H54 (cell line): ENCODE results near the gene SSBP3.

Source experiments
- DNase-seq: peaks from one replicate; pipeline ENCODE4 v3.0.0; 2011; ENCODE audit warnings: low spot score, mixed read lengths; ENCODE audit not compliant: insufficient read length
- FAIRE-seq: peaks from 3 replicates; lab custom pipeline; 2011; peaks lifted over from hg19 to GRCh38; lab: Jason Lieb, UNC
- POLR2A ChIP-seq: IDR thresholded peaks from 2 replicates; pipeline ENCODE4 v1.6.1; 2011; ENCODE audit warnings: low read depth, mild to moderate bottlenecking, low read length

The SSBP3 gene

DNA sequence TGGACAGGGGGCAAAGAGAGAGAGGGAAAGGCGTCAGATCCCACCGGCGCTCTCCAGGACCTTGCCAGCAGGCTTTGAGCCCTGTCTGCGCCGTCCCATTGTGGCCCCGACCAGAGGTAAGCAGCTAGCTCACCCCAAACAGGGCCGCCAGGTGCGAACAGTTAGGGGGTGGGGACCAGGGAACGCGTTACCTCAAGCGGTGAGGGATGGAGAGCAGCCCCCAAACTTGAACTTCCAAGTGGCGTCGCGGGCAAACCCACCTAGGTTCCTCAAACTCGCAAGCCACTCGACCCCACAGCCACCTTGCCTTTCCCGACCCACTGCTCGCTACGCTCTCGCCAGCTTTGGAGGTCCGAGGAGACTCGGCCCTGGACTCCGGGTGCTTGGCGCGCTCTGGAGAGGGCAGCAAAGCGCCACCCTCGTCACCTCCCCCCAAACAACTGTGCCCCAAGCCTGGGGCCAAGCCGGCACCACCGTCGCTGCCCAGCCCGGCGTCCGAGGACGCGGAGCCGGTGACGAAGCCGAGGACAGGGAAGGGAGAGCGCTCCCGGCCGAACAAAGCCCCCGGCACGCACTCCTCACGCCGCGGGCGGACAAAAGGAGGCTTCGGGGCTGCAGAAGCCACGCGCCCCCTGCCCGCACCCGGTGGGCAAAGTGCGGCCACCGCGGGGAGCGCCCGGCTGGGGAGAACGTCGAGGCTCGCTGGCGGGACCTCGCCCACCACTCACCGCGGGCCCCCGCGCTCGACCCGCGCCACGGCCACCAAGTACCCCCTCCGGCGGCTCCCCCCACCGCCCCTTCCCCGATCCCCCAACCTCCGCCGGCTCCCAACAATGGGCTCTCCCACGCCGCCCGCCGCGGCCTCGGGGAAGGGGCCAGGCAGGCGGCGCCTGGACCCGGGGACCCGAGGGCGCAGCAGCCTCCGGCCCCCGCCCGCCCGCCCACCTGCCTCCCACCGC is 976 bp downstream of the SSBP3 start:
- FAIRE-seq (no peak), DNase-seq (peak; percentile 42)
- TF ChIP-seq POLR2A: peak; percentile 18; the same call in 1 of the 2 replicates

DNA sequence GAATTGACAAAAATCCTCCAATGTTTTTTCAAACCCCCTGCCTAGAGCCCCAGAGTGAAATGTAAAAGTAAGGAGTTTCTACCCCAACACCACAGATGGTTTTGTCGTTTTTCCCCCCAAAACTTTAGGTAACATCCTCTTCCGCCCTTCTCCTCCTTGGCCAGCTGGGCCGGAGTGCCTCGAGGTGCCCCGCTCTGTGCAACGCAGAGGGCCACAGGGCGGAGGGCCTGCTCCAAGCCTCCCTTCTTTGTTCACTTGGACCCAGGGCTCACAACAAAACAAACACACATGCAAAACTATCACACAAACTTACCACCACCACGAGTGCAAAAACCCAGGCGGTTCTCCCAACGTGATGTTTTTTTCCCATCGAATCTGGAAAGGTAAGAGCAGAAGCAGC is 1.9 kb downstream of the SSBP3 start:
- TF ChIP-seq POLR2A: no peak
- FAIRE-seq (no peak), DNase-seq (no peak)

DNA sequence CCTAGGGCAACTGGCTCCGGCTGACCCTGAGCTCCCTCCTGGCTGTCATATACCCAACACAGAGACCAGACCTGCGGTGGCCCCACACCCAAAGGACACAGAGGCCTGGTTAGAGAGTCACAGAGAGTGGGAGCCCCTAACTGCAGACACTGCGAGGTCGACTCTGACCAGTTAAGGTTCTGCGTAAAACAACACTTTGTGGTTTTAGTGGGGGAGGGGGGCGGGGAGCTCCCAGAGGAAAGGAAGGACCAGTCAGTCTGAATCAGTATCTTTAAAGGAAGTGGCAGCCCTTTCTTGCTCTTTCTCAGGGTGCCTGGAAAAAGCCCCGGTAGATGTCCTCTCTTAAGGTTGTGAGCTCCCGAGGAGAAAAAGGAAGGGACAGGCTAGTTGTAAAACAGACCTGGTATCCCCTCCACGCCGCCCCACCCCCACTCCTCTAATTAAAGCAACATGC is 2.4 kb downstream of the SSBP3 start:
- peak; percentile 42 for DNase-seq
- no peak for TF ChIP-seq POLR2A
- FAIRE-seq: no peak

DNA sequence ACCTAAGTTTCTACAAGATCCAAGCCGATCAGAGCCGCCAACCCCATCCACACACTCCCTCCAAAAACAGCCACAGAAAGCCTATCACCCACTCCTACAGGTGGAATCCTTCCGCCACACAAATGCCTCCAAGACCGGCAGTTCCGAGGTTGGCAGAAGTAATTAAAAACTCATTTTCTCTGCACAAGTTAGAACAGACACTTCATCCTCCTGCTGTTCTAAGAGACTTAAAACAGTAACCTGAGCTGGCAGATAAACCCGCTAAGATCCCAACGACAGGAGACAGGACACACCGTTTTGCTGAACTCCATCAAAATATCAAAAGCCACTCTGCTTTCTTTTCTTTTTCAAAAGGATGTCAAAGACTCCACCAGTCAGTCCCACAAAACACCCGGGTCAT is 2.8 kb downstream of the SSBP3 start:
- DNase-seq (no peak), FAIRE-seq (no peak)
- no peak for TF ChIP-seq POLR2A

DNA sequence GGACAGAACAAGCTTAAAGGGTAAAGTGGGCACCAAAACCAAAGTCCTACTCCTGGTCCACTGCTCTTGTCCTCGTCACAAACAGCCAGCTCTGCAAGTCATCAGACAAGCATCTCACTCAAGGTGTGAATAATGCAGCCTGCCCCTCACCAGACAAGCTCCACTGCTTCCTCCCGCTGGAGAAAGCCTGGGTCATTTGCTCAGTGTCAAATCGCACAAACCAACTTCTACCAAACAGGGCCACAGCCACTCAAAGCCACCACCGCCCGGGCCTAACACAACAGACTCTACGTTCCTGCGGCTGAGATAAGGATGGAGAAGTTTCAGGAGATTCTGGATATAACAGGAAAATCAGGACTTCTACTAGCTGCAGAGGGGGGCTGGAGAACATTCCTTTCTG is 3.3 kb downstream of the SSBP3 start:
- no peak for TF ChIP-seq POLR2A
- FAIRE-seq (no peak), DNase-seq (no peak)

DNA sequence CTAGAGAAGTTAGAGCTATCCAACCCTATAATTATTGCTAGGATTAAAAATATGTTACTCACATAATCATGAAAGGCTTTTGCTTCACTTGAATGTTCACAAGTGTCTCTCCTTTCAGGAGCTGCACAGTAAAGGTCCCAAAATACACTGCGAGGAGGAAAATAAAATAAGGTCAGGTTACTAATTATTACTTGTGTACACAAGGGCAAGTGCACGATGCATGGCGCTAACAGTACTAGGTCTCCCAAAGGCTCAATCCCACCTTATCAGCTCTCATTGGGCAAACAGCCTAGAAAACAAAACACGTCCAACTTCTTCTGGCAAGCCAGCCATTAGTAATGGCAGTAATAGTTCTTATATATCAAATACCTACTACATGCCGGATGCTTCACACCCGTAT is 4.4 kb downstream of the SSBP3 start:
- no peak for TF ChIP-seq POLR2A
- FAIRE-seq: no peak
- no peak for DNase-seq

DNA sequence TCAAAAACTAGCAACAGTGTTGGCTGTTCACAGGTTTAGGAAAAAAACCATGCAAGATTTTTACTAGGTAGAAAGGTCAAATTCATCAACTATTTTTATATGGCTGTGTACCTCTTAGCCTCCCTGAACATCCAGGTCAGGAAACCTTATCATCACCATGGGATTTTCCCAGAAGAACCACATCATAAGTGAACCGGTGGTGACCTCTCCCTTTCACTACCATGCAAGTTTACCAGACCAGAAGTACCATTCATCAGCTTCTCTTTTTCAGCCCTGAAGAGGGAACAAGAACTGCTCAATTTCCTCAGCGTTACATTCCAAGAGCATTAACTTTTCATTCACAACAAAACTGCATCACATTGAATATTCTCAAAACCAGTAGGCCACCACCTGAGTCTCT is 5.9 kb downstream of the SSBP3 start:
- no peak for FAIRE-seq
- no peak for TF ChIP-seq POLR2A
- DNase-seq: no peak

DNA sequence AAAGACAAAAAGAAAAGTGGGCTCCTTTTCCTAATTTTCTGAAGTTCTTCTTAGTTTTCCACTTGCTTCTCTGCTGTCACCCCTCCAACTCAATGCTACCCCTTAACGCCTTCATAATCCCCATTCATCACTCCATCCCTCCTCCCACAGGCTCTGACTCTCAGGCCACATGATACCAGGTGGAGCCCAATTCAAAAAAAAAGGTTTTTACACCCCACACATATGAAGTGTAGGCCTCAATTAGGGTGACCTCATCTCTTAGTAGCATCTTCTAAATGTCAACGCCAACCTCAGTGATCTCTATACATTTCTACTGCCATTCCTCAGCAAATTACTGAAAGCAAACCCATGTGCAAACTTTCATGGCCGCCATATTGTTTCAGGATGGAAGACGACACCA is 6.4 kb downstream of the SSBP3 start:
- no peak for TF ChIP-seq POLR2A
- FAIRE-seq: no peak

DNA sequence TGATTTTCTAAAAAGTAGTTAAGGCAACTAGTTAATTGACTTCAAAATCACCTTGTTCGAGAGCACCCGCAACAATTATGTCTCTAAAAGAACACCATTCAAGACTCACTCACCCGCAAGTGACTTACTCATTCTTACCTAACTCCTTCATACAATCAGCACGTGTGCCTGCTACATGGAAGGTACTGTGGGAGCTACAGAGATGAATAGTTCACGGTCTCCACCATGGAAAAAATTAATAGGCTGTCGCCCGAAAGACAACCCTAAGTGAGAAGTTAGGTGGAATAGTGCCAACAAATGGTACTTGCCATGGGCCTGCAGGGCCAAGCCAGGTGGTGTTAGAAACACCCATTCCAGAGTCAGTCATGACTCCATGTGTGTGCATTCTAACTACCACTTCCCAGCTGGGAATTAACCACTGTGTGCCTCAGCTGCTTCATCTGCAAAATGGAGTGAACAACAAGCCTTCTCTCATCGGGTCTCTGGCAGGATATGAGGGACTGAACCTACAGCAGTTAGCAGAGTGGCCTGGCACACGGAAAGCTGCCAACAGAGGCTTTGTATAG is 7.1 kb downstream of the SSBP3 start:
- TF ChIP-seq POLR2A: no peak
- DNase-seq: no peak
- FAIRE-seq: no peak

More for the DNA sequence above, 6.4 kb downstream of the SSBP3 start:
- no peak for DNase-seq

DNA sequence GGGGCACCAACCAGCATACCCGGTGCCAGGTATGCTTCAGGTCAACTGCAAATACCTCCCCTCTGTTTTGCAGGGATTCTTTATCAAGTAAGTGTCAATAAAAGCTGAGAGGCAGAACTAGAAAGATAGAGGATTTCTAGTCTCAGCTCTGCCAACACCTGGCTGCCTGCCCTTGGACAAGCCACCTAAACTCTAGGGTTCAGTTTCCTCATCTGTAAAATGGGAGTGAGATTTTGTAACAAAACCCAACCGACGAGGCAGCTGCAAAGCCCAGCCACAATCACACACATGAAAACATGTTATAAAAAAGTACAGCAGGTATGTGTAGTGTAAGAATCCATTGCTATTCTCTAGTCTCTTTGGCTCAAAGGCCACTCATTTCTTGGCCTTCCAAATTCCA is 8.2 kb downstream of the SSBP3 start:
- no peak for TF ChIP-seq POLR2A
- FAIRE-seq (no peak), DNase-seq (no peak)

DNA sequence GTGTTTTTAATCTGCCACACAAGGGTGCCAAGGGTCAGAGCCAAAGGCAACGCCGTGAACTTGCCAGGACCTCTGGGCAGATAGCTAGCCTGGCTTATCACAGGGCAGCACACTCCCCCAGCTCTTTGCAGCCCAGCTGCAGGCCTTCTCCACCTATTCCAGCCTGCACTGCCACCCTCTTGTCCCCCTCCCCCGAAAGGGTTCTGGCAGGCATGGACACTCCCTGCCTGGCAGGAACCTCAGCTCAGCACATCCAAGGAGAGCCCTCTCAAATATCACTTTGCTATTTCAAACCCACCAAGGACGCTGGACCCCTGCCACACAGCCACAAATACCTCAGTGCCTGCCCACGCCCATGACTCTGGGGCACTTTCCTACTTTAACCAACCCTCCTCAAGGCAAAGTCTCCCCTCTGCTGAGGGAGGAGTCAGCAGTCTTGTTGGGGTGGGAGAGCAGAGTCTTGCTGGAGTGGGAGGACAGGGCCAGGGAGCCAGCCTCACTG is 9.1 kb downstream of the SSBP3 start:
- TF ChIP-seq POLR2A: no peak
- DNase-seq: no peak
- FAIRE-seq: no peak

DNA sequence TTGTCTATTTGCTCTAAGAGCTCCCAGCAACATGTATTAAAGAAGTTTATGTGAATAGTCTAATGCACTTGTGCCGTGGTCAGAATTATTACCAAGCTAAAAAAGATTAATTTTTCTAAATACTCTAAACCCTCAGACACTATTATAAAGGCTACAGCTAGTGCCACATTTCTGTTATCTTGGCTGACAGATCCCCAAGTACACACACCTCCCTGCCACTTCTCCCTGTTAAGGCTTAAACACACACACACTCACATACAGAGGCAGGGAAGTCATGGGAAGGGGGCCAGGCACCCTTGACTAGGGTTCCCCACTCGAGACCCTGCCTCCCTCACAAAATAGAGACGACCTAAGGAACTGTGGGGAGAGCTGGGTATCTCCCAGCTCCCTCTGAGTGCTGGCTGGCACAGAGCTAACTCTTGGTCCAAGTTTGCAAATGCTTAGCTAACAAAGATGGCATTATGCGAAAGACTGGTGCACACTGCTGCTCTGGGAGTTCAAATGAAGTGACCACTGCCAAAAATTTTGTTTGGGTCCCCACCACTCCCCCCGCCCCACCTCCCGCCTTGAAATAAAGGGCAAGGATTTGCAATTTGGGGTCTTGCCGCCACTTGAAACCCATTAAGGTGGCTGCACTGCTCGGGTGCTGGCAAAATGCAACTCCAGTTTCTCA is 9.8 kb downstream of the SSBP3 start:
- TF ChIP-seq POLR2A: no peak
- DNase-seq (no peak), FAIRE-seq (no peak)

DNA sequence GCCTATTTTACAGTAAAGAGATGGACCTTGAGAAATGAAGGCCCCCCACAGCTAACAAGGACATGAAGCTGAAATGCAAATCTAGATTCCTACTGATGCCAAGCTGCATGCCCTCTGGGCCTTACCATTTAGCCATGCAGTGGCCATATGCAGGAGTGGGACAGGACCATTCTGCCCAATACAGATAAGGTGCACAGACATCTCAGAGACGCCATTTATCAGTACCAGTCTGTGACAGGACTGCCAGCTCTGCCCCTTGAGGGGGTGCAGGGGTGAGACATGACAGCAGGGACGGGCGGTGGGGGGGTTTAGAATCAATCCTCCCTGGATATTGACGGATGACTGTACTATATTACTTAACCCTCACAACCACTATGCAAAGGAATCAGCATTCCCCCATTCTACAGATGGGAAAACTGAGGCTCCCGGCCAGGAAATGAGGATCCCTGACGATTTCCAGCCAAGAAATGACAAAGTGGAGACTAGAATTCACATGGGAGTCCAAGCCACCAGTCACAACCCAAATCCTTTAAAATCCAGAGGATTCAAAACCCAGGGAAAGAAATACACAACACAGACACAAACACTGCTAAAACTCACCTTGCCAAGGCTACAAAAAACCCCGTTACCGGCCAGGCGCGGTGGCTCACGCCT is 10.8 kb downstream of the SSBP3 start:
- TF ChIP-seq POLR2A: no peak
- no peak for DNase-seq
- no peak for FAIRE-seq

DNA sequence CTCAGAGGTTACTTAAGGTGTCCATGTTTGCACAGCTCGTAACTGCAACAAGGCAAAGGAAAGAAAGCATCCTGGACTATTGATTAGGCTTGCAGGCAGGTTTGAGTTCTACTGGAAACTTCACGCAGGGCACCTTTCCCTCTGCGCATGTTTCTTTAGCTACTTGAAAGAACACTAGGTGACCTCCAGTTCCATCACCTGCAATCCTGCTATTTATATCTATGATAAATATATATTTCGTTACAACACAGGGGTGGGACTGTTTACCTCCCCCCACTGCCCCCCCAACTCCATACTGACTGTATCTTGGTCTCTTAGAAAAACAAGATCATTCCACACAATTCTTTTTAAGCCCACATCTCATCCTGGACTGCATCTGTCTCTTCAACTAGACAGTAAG is 12.1 kb downstream of the SSBP3 start:
- FAIRE-seq (no peak), DNase-seq (no peak)
- no peak for TF ChIP-seq POLR2A
